ENCODE results near the gene CTU1. TPM values are rescaled to one million over a fixed set of nuclear protein-coding genes. Genes with fewer than 3 reads are reported as not detected.

CTU1 gene
- total RNA-seq, 2 experiments from 2014 or later = 1.4 to 1.6 TPM

DNA sequence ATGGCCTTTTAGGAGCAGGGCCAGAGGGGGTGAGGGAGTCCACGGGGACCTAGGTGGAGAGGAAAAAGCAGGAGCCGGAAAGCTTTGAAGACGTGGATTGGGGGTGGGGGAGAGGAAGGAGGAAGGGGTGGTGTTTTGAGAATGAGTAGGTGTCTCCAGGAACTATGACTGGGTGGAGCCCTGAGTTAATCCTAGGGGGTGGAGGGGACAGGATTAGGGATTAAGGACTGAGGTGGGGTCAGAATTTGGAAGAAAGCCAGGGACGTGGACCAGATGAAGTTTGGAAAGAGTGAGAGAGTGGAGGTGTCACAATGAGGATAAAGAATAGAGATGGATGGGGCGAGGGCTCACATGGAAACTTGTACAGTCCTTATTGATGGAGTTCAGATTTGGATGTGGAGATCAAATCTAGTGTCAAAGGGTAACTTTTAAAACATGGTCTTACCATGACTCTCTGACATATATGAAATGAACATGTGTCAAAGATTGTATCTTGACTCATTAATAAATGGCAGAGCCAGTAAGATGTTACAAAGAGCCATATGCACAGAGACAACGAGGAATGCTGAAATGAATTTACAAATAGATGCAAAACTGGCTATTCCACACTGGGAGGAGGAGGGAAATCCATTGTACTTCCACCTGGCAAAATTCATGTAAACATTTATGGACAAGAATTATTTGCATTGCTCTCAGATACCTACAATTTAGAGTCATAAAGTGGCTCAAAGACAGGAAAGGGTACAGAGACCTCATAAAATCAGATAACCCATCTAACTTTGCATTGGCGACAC, 41.6 kb downstream of the CTU1 start:
- Mint-ChIP-seq H3K27me3 (peaks cover 45% of the 10 kb centered on the region), H3K9me3 (no peaks in the 10 kb centered on the region), H3K4me3 (no peak overlapping the region), H3K4me1 (ENCODE audit: low read depth) (no peaks in the 10 kb centered on the region), H3K36me3 (ENCODE audit: low read depth) (no peaks in the 10 kb centered on the region), H3K27ac (no peak overlapping the region)
- Histone ChIP-seq H3K4me3 (ENCODE audit: low read length) (no peak overlapping the region), H3K9me3 (ENCODE audit: control insufficient read depth in 1 of 2, insufficient read depth in 1 of 2, low read length in 2 of 2) (peaks cover 0 to 9% of the 10 kb centered on the region in 2 experiments), H3K36me3 (ENCODE audit: insufficient read depth, low read length) (no peaks in the 10 kb centered on the region), H3K27me3 (ENCODE audit: control insufficient read depth in 1 of 2, insufficient read depth in 2 of 2, low read length in 2 of 2) (peaks cover 23 to 50% of the 10 kb centered on the region in 2 experiments), H3K4me1 (ENCODE audit: insufficient read depth, low read length) (peaks cover 3% of the 10 kb centered on the region), H3K27ac (ENCODE audit: low read depth in 1 of 2, low read length in 2 of 2) (no peak overlapping the region)
- no peak for DNase-seq
- intact Hi-C loops (cut with DNase I, micrococcal nuclease) = no loop called here
- no peak for TF ChIP-seq CTCF (IDR thresholded peaks at IDR 0.05)
- ATAC-seq (ENCODE audit: poor library complexity) = no peak
- ChIA-PET CTCF (no interaction called here), POLR2A (no interaction called here)

- DNase-seq (no peak), ATAC-seq (ENCODE audit: poor library complexity) (no peak)
- H3K4me3 Mint-ChIP-seq = peak overlapping the region; percentile 70
- no peaks in the 10 kb centered on the region for H3K36me3 Mint-ChIP-seq (ENCODE audit: low read depth)
- no peak overlapping the region for H3K27ac Mint-ChIP-seq
- ChIA-PET POLR2A (no interaction called here), CTCF (no interaction called here)
- Histone ChIP-seq H3K27ac (ENCODE audit: low read depth in 1 of 2, low read length in 2 of 2) (no peak overlapping the region), H3K4me3 (ENCODE audit: low read length) (peak overlapping the region; percentile 6), H3K4me1 (ENCODE audit: insufficient read depth, low read length) (peaks cover 3% of the 10 kb centered on the region), H3K36me3 (ENCODE audit: insufficient read depth, low read length) (no peaks in the 10 kb centered on the region), H3K9me3 (ENCODE audit: control insufficient read depth in 1 of 2, insufficient read depth in 1 of 2, low read length in 2 of 2) (peaks cover 0 to 9% of the 10 kb centered on the region in 2 experiments), H3K27me3 (ENCODE audit: control insufficient read depth in 1 of 2, insufficient read depth in 2 of 2, low read length in 2 of 2) (peaks cover 23 to 58% of the 10 kb centered on the region in 2 experiments)
- intact Hi-C loops (cut with DNase I, micrococcal nuclease) = no loop called here
- TF ChIP-seq CTCF (IDR thresholded peaks at IDR 0.05) = no peak
- peaks cover 57% of the 10 kb centered on the region for H3K27me3 Mint-ChIP-seq
- no peaks in the 10 kb centered on the region for H3K9me3 Mint-ChIP-seq
- H3K4me1 Mint-ChIP-seq (ENCODE audit: low read depth) = no peaks in the 10 kb centered on the region
Measured at GRCh38 chr19:51065221-51065960, 42.8 kb downstream of the CTU1 start.

GRCh38 chr19:51064534-51065220, 43.5 kb downstream of the CTU1 start, which contains the start of gene KLK13:
KLK13 (minus strand) TSS chr19:51065092; CDS start chr19:51065067, 25 bp downstream.
- H3K27me3 ChIP-seq (ENCODE audit: control insufficient read depth in 1 of 2, insufficient read depth in 2 of 2, low read length in 2 of 2) = peaks cover 25 to 60% of the 10 kb centered on the region in 2 experiments
- DNase-seq (no peak), ATAC-seq (ENCODE audit: poor library complexity) (no peak)
- Mint-ChIP-seq H3K4me1 (ENCODE audit: low read depth) (no peaks in the 10 kb centered on the region), H3K9me3 (no peaks in the 10 kb centered on the region), H3K27ac (no peak within 1 kb of the TSS), H3K4me3 (peak within 1 kb of the TSS; percentile 70), H3K36me3 (ENCODE audit: low read depth) (no peaks in the 10 kb centered on the region), H3K27me3 (peaks cover 61% of the 10 kb centered on the region)
- CTCF ChIA-PET = interaction anchor here (0.7 kb wide), 1 partner anchor 48 kb away, joined by 3 read pairs; no protein-coding TSS in a partner anchor
- intact Hi-C loops (cut with DNase I, micrococcal nuclease) = no loop called here
- no peak for TF ChIP-seq CTCF (IDR thresholded peaks at IDR 0.05)
- peaks cover 0 to 9% of the 10 kb centered on the region in 2 experiments for H3K9me3 ChIP-seq (ENCODE audit: control insufficient read depth in 1 of 2, insufficient read depth in 1 of 2, low read length in 2 of 2)
- POLR2A ChIA-PET = no interaction called here
- H3K4me3 ChIP-seq (ENCODE audit: low read length) = peak within 1 kb of the TSS; percentile 6
- H3K27ac ChIP-seq (ENCODE audit: low read depth in 1 of 2, low read length in 2 of 2) = no peak within 1 kb of the TSS
- H3K4me1 ChIP-seq (ENCODE audit: insufficient read depth, low read length) = peaks cover 3% of the 10 kb centered on the region
- no peaks in the 10 kb centered on the region for H3K36me3 ChIP-seq (ENCODE audit: insufficient read depth, low read length)
